Measurements from ENCODE around the gene TSFM.
"Not testable (repeated sequence)": the region's sequence is repeated elsewhere in the genome, so short reads cannot be mapped to it uniquely, and the experiment has no call there.

The TSFM gene

DNA sequence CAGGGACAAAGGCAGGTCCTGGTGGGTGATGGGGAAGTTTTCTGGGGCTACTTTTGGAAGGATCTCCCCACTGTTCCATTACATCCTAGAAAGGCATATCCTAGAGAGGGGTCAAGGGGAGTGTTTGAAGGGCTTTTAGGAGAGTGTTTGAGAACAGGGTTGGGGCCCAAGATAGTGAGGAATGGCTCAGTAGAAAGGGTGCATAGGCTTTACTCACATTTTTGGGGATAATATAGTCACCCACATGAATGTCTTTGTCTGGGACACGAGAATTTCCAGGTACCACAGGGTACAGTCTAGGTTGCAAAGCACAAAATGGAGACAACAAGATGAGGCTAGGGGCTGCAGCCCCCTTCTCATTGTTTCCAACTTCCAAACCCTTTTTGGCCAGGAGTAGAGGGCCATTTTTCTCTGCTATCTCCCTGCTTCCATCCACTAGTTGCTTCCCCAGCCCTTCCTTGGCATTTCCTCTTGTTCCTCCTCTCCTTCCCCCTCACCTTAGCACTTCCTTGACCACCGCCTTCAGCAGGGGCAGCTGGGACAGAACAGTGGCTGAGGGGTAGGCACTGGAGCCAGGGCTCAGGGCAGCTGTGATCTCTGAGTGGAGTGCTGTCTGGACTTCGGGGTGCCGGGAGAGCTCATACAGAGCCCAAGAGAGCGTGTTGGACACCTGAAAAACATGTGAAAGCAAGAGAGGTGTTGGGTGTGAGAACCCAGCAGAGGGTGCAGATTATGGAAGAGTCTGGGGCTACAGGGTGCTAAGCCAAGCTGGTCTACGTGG is 18.5 kb upstream of the TSFM start:
- H3K4me3 ChIP-seq (ENCODE audit: low read length) = no peak overlapping the region
- TF ChIP-seq ZNF274 (IDR thresholded peaks at IDR 0.05; ENCODE audit: low read depth, low read length) = no peak

GRCh38 chr12:57764662-57765002 is 18.0 kb upstream of the TSFM start:
- TF ChIP-seq ZNF274 (IDR thresholded peaks at IDR 0.05; ENCODE audit: low read depth, low read length) = no peak
- H3K4me3 ChIP-seq (ENCODE audit: low read length) = peak overlapping the region; percentile 9; the same call in 1 of the 2 replicates

DNA sequence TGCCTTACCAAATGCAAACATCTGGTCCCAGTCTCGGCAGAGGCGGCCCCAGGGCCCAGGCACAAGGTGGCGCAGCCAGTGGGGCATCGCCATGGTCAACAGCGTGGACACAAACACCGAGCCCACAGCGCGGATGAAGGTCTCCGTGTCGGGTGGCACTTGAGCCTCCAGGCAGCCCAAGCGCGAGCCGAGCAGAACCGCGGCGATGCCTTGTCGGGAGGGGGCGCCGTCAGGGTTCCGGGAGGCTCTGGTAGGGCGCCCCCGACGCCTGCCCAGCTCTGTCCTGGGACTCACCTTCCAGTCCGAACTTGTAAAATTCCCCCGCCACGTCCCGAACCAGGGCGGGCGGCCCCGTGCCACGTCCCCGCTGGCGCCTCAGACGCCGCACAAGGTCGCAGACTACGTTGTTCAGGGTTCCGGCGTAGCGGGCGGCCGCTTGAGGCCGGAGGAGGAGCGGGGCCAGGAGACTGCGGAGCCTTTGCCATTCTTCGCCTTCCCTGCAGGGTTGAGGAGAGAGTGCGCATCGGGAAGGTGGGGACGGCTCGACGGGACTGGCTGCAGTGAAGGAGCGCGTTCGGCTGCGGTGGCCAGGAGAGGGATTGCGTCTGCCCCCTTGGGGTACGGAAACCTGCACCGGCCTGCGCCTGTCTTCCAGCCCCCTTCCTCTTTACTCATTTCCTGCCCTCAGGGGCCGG is 17.4 kb upstream of the TSFM start:
- TF ChIP-seq ZNF274 (IDR thresholded peaks at IDR 0.05; ENCODE audit: low read depth, low read length) = no peak
- H3K4me3 ChIP-seq (ENCODE audit: low read length) = peak overlapping the region; percentile 9; the same call in 1 of the 2 replicates

GRCh38 chr12:57765698-57766463 is 16.7 kb upstream of the TSFM start:
- no peak for TF ChIP-seq ZNF274 (IDR thresholded peaks at IDR 0.05; ENCODE audit: low read depth, low read length)
- H3K4me3 ChIP-seq (ENCODE audit: low read length) = no peak overlapping the region; the same call in 1 of the 2 replicates

GRCh38 chr12:57766464-57767304 is 15.9 kb upstream of the TSFM start, which contains the start of gene CYP27B1:
Gene CYP27B1 (minus strand): TSS chr12:57767078. CDS start chr12:57767041, 37 bp downstream.
- no peak within 1 kb of the TSS; the same call in 1 of the 2 replicates for H3K4me3 ChIP-seq (ENCODE audit: low read length)
- no peak for TF ChIP-seq ZNF274 (IDR thresholded peaks at IDR 0.05; ENCODE audit: low read depth, low read length)

- no peak for TF ChIP-seq ZNF274 (IDR thresholded peaks at IDR 0.05; ENCODE audit: low read depth, low read length)
- H3K4me3 ChIP-seq (ENCODE audit: low read length) = no peak overlapping the region
Observed at GRCh38 chr12:57767305-57767698, 15.3 kb upstream of the TSFM start.

DNA sequence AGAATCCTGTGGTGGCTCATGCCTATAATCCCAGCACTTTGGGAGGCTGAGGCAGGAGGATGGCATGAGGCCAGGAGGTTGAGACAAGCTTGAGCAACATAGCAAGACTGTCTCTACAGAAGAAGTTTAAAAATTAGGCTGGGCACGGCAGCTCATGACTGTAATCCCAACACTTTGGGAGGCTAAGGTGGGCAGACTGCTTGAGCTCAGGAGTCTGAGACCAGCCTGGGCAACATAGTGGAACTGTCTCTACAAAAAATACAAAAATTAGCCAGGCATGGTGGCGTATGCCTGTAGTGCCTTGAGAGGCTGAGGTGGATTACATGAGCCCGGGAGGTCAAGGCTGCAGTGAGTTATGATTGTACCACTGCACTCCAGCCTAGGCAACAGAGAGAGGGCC is 14.7 kb upstream of the TSFM start:
- no peak overlapping the region for H3K4me3 ChIP-seq (ENCODE audit: low read length)
- no peak for TF ChIP-seq ZNF274 (IDR thresholded peaks at IDR 0.05; ENCODE audit: low read depth, low read length)

GRCh38 chr12:57769594-57769993 is 13.0 kb upstream of the TSFM start:
- TF ChIP-seq ZNF274 (IDR thresholded peaks at IDR 0.05; ENCODE audit: low read depth, low read length) = no peak
- no peak overlapping the region for H3K4me3 ChIP-seq (ENCODE audit: low read length)

GRCh38 chr12:57770734-57771133 is 11.9 kb upstream of the TSFM start:
- TF ChIP-seq ZNF274 (IDR thresholded peaks at IDR 0.05; ENCODE audit: low read depth, low read length) = no peak

GRCh38 chr12:57771236-57771872 is 11.2 kb upstream of the TSFM start:
- TF ChIP-seq ZNF274 (IDR thresholded peaks at IDR 0.05; ENCODE audit: low read depth, low read length) = no peak
- peak overlapping the region; percentile 66 for H3K4me3 ChIP-seq (ENCODE audit: low read length)

More at GRCh38 chr12:57770734-57771133, 11.9 kb upstream of the TSFM start:
- no peak overlapping the region; the same call in 1 of the 2 replicates for H3K4me3 ChIP-seq (ENCODE audit: low read length)

- no peak for TF ChIP-seq ZNF274 (IDR thresholded peaks at IDR 0.05; ENCODE audit: low read depth, low read length)
- peak within 1 kb of the TSS; percentile 66 for H3K4me3 ChIP-seq (ENCODE audit: low read length)
Observed at GRCh38 chr12:57771873-57772428, 10.6 kb upstream of the TSFM start, which contains the start of gene METTL1. Gene METTL1 (minus strand): TSS chr12:57772105. CDS start chr12:57772083, 22 bp downstream.

DNA sequence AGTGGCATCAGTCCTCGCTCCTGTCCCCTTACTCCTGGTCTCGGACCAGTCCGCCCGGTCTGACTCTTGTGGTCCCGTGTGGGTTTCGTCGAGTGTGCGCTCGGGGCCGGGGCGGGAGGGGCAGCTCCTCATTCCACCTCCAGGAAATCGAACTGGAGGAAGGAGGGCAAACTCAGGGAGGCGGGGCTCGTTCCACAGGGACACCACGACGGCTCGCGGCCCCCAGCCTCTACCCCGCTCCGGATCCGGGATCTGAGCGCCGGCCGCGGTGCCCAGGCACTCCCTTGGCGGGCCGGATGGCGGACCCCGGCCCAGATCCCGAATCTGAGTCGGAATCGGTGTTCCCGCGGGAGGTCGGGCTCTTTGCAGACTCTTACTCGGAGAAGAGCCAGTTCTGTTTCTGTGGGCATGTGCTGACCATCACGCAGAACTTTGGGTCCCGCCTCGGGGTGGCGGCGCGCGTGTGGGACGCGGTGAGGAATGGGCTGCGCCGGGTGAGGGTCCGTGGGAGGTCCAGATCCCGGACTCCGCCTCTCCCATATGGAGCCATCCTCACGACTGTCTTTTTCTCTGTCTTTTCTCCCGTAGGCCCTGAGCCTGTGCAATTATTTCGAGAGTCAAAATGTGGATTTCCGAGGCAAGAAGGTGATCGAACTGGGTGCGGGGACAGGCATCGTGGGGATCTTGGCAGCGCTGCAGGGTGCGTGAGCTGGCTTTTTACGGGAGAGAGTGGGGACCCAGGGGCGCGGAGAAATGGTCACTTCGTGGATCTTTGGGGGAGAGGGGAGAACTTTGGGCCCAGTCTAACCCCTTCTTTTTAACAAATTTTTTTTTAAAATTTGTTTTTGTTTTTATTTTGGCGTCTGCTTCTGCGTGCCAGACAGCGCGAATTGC is 9.9 kb upstream of the TSFM start, which contains the start of gene EEF1AKMT3:
Gene EEF1AKMT3, plus strand, starts transcription at position 186 of the 894 bp plus-strand sequence. Its CDS starts 111 bp downstream, at position 297.
- no peak for TF ChIP-seq ZNF274 (IDR thresholded peaks at IDR 0.05; ENCODE audit: low read depth, low read length)
- H3K4me3 ChIP-seq (ENCODE audit: low read length) = peak within 1 kb of the TSS; percentile 66

DNA sequence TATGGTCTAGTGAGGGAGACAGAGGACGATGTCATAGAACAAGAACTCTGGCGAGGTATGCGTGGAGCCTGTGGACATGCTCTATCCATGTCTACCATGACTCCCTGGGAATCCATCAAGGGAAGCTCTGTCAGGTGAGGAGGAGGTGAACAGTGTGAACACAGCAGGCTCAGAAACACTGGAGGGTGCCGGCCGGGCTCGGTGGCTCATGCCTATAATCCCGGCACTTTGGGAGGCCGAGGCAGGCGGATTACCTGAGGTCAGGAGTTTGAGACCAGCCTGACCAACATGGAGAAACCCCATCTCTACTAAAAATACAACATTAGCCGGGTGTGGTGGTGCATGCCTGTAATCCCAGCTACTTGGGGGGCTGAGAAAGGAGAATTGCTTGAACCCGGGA is 8.0 kb upstream of the TSFM start:
- not testable (repeated sequence) for H3K4me3 ChIP-seq (ENCODE audit: low read length)

Data from GM08714 (cell line).